HepG2 (cell line): ENCODE data around the gene L3MBTL1. TPM values are rescaled to one million over a fixed set of nuclear protein-coding genes. Genes with fewer than 3 reads are reported as not detected.

Experiments used
- ATF7-NPFF ChIP-seq: sonication (generic); formaldehyde crosslinking; IDR thresholded peaks from 2 replicates; pipeline ENCODE4 v1.8.1; 2023; ENCODE audit warnings: mild to moderate bottlenecking, low read depth, missing genetic modification reagents, moderate library complexity
- DNMT1 ChIP-seq: sonication (generic); formaldehyde crosslinking; IDR thresholded peaks from 2 replicates; pipeline ENCODE4 v1.5.1; 2020; ENCODE audit warnings: mild to moderate bottlenecking, missing genetic modification reagents
- DPF2 ChIP-seq: sonication (generic); formaldehyde crosslinking; IDR thresholded peaks from 2 replicates; pipeline ENCODE4 v1.4.0; 2020; ENCODE audit warnings: mild to moderate bottlenecking, low read depth, missing genetic modification reagents, borderline replicate concordance
- GLMP ChIP-seq: sonication (generic); formaldehyde crosslinking; IDR thresholded peaks from 2 replicates; pipeline ENCODE4 v1.9.0; 2021; ENCODE audit warnings: missing genetic modification reagents, mild to moderate bottlenecking, borderline replicate concordance
- KAT8 ChIP-seq: IDR thresholded peaks from 2 replicates; pipeline ENCODE4 v1.6.1; 2016; ENCODE audit warnings: missing genetic modification reagents, missing compliant biosample characterization
- NFIB ChIP-seq: sonication (generic); formaldehyde crosslinking; IDR thresholded peaks from 2 replicates; pipeline ENCODE4 v1.9.0; 2021; ENCODE audit warnings: missing genetic modification reagents, mild to moderate bottlenecking, borderline replicate concordance
- REPIN1 ChIP-seq: sonication (generic); formaldehyde crosslinking; IDR thresholded peaks from 2 replicates; pipeline ENCODE4 v1.8.0; 2022; ENCODE audit warnings: missing genetic modification reagents, low read depth, mild to moderate bottlenecking, borderline replicate concordance
- REXO4 ChIP-seq: sonication (generic); formaldehyde crosslinking; IDR thresholded peaks from 2 replicates; pipeline ENCODE4 v1.8.0; 2022; ENCODE audit warnings: missing genetic modification reagents, mild to moderate bottlenecking, borderline replicate concordance
- SNAPC4 ChIP-seq: sonication (generic); formaldehyde crosslinking; IDR thresholded peaks from 2 replicates; pipeline ENCODE4 v1.4.0; 2020; ENCODE audit warnings: mild to moderate bottlenecking, missing genetic modification reagents
- SOX5 ChIP-seq: IDR thresholded peaks from 2 replicates; pipeline ENCODE4 v1.6.1; 2016; ENCODE audit warnings: borderline replicate concordance
- SP1 ChIP-seq, 2 experiments: fragments of 450-650 bp in 1 of 2; sonication (generic) in 1 of 2; formaldehyde crosslinking in 1 of 2; IDR thresholded peaks; 2 replicates each; pipeline versions ENCODE4 v1.4.0 to v1.6.1; 2016 to 2020; ENCODE audit warnings: missing genetic modification reagents in 1 of 2
- TARDBP ChIP-seq: sonication (generic); formaldehyde crosslinking; IDR thresholded peaks from 2 replicates; pipeline ENCODE4 v1.8.0; 2022; ENCODE audit warnings: mild to moderate bottlenecking, missing genetic modification reagents
- ZMAT3 ChIP-seq: sonication (generic); formaldehyde crosslinking; conservative IDR thresholded peaks from 2 replicates; pipeline ENCODE4 v1.7.0; 2021; ENCODE audit warnings: missing genetic modification reagents
- ZNF136 ChIP-seq: sonication (generic); formaldehyde crosslinking; IDR thresholded peaks from 2 replicates; pipeline ENCODE4 v1.8.1; 2022; ENCODE audit warnings: low read depth, mild to moderate bottlenecking, moderate library complexity, missing genetic modification reagents
- ZNF629 ChIP-seq: sonication (generic); formaldehyde crosslinking; conservative IDR thresholded peaks from 2 replicates; pipeline ENCODE4 v1.5.0; 2020; ENCODE audit warnings: missing genetic modification reagents
- ZNF720 ChIP-seq: sonication (generic); formaldehyde crosslinking; IDR thresholded peaks from 2 replicates; pipeline ENCODE4 v1.4.0; 2020; ENCODE audit warnings: missing genetic modification reagents
- ZNF772 ChIP-seq: sonication (generic); formaldehyde crosslinking; IDR thresholded peaks from 2 replicates; pipeline ENCODE4 v1.5.0; 2020; ENCODE audit warnings: mild to moderate bottlenecking, missing genetic modification reagents
- polyA plus RNA-seq, 8 experiments: library from polyadenylated mRNA; depleted of rRNA in 3 of 8; stranded (reverse) in 7 of 8; unstranded in 1 of 8; fragments of >200 nt; fragmentation: Illumina TruSeq in 4 of 8; extraction: Trizol in 4 of 8; gene quantifications; 2 replicates each; pipeline versions ENCODE4 v1.2.1 to v1.2.3, GENCODE V29; 2011 to 2016; ENCODE audit warnings: low read depth in 4 of 8, missing spikeins in 1 of 8, mixed read lengths in 1 of 8; ENCODE audit not compliant: insufficient read depth in 1 of 8
- total RNA-seq, 5 experiments: library from RNA; depleted of rRNA; stranded (reverse); fragments of >200 nt; fragmentation: Illumina TruSeq; extraction: Trizol; gene quantifications; 2 replicates each; pipeline ENCODE4 v1.2.3, GENCODE V29; 2016; ENCODE audit warnings: low read depth in 1 of 5
- TF ChIP-seq, protein P1 (sequence below): sonication (generic); IDR thresholded peaks from 2 replicates; pipeline ENCODE4 v1.6.1; 2016; ENCODE audit warnings: low read depth, borderline replicate concordance
- TF ChIP-seq, protein P2 (sequence below): sonication (generic); formaldehyde crosslinking; IDR thresholded peaks from 2 replicates; pipeline ENCODE4 v1.8.1; 2023; ENCODE audit warnings: mild to moderate bottlenecking, missing genetic modification reagents
- TF ChIP-seq, protein P3 (sequence below): sonication (generic); formaldehyde crosslinking; IDR thresholded peaks from 2 replicates; pipeline ENCODE4 v1.5.0; 2020; ENCODE audit warnings: missing genetic modification reagents

The L3MBTL1 gene
- total and polyA plus RNA-seq, 2 of the 13 experiments (the other 11 are each of a cell fraction or from before 2014, with no cell fraction given): 9.0 to 17.8 TPM

GRCh38 chr20:43538878-43539700 lies 31.6 kb downstream of the L3MBTL1 start (continued):
- no peak for TF ChIP-seq SNAPC4 (CRISPR knock-in tag)
- 0 out of 2 replicates have a peak, but pooled peaks have one; percentile 31 for TF ChIP-seq REXO4 (CRISPR knock-in tag)
- no peak for TF ChIP-seq SP1 (IDR thresholded peaks at IDR 0.05)
- TF ChIP-seq SP1 (CRISPR knock-in tag; IDR thresholded peaks at IDR 0.05): 0 out of 2 replicates have a peak, but pooled peaks have one; percentile 7
- TF ChIP-seq, protein P1, sequence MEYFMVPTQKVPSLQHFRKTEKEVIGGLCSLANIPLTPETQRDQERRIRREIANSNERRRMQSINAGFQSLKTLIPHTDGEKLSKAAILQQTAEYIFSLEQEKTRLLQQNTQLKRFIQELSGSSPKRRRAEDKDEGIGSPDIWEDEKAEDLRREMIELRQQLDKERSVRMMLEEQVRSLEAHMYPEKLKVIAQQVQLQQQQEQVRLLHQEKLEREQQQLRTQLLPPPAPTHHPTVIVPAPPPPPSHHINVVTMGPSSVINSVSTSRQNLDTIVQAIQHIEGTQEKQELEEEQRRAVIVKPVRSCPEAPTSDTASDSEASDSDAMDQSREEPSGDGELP: peak; percentile 53; the same call in 1 of the 2 replicates
- no peak for TF ChIP-seq ZMAT3 (CRISPR knock-in tag)
- TF ChIP-seq ZNF136 (CRISPR knock-in tag): no peak
- TF ChIP-seq KAT8 (CRISPR knock-in tag): 0 out of 2 replicates have a peak, but pooled peaks have one; percentile 17
- TF ChIP-seq TARDBP: peak; percentile 22; the same call in 1 of the 2 replicates
- no peak for TF ChIP-seq DNMT1 (CRISPR knock-in tag)
- 0 out of 2 replicates have a peak, but pooled peaks have one; percentile 19 for TF ChIP-seq SOX5 (CRISPR knock-in tag)
- peak; percentile 72; the same call in 1 of the 2 replicates for TF ChIP-seq REPIN1
- no peak for TF ChIP-seq ZNF720 (CRISPR knock-in tag)
- TF ChIP-seq, protein P2, sequence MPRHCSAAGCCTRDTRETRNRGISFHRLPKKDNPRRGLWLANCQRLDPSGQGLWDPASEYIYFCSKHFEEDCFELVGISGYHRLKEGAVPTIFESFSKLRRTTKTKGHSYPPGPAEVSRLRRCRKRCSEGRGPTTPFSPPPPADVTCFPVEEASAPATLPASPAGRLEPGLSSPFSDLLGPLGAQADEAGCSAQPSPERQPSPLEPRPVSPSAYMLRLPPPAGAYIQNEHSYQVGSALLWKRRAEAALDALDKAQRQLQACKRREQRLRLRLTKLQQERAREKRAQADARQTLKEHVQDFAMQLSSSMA (CRISPR knock-in tag): peak; percentile 61; the same call in 1 of the 2 replicates
- no peak; the same call in 1 of the 2 replicates for TF ChIP-seq ZNF629 (CRISPR knock-in tag)
- TF ChIP-seq DPF2: 0 out of 2 replicates have a peak, but pooled peaks have one; percentile 55
- TF ChIP-seq ZNF772 (CRISPR knock-in tag): no peak
- no peak for TF ChIP-seq GLMP (CRISPR knock-in tag)
- TF ChIP-seq ATF7-NPFF (CRISPR knock-in tag): peak; percentile 51; the same call in 1 of the 2 replicates
- TF ChIP-seq, protein P3, sequence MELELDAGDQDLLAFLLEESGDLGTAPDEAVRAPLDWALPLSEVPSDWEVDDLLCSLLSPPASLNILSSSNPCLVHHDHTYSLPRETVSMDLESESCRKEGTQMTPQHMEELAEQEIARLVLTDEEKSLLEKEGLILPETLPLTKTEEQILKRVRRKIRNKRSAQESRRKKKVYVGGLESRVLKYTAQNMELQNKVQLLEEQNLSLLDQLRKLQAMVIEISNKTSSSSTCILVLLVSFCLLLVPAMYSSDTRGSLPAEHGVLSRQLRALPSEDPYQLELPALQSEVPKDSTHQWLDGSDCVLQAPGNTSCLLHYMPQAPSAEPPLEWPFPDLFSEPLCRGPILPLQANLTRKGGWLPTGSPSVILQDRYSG (CRISPR knock-in tag): no peak
- no peak for TF ChIP-seq NFIB (CRISPR knock-in tag)
